ENCODE results near the gene NUDT6.
"Not testable (repeated sequence)": the region's sequence is repeated elsewhere in the genome, so short reads cannot be mapped to it uniquely, and the experiment has no call there.

NUDT6 gene

GRCh38 chr4:122875949-122876348 is 46.4 kb downstream of the NUDT6 start:
- no peak for DNase-seq (ENCODE audit: low read depth in 2 of 2)

- DNase-seq (ENCODE audit: low read depth in 2 of 2): no peak
Observed at GRCh38 chr4:122873821-122874593, 48.4 kb downstream of the NUDT6 start.

GRCh38 chr4:122873146-122873545 is 49.3 kb downstream of the NUDT6 start:
- DNase-seq (ENCODE audit: low read depth in 2 of 2): no peak

- DNase-seq (ENCODE audit: low read depth in 2 of 2): not testable (repeated sequence)
Observed at GRCh38 chr4:122868235-122868634, 54.2 kb downstream of the NUDT6 start.

GRCh38 chr4:122865425-122865824 is 57.0 kb downstream of the NUDT6 start:
- DNase-seq (ENCODE audit: low read depth in 2 of 2): no peak

GRCh38 chr4:122863639-122864038 is 58.8 kb downstream of the NUDT6 start:
- no peak for DNase-seq (ENCODE audit: low read depth in 2 of 2)

GRCh38 chr4:122861172-122861943 is 61.0 kb downstream of the NUDT6 start:
- no peak for DNase-seq (ENCODE audit: low read depth in 2 of 2)

GRCh38 chr4:122858705-122859104 is 63.7 kb downstream of the NUDT6 start:
- DNase-seq (ENCODE audit: low read depth in 2 of 2): no peak

GRCh38 chr4:122857160-122857559 is 65.2 kb downstream of the NUDT6 start:
- DNase-seq (ENCODE audit: low read depth in 2 of 2): no peak

- DNase-seq (ENCODE audit: low read depth in 2 of 2): no peak
Observed at GRCh38 chr4:122855353-122855890, 67.0 kb downstream of the NUDT6 start.

- DNase-seq (ENCODE audit: low read depth in 2 of 2): no peak
Observed at GRCh38 chr4:122854447-122855352, 67.7 kb downstream of the NUDT6 start.

GRCh38 chr4:122851568-122851967 is 70.8 kb downstream of the NUDT6 start:
- DNase-seq (ENCODE audit: low read depth in 2 of 2): no peak

GRCh38 chr4:122849789-122850188 is 72.6 kb downstream of the NUDT6 start:
- DNase-seq (ENCODE audit: low read depth in 2 of 2): not testable (repeated sequence)

GRCh38 chr4:122847931-122848330 is 74.5 kb downstream of the NUDT6 start:
- no peak for DNase-seq (ENCODE audit: low read depth in 2 of 2)

- DNase-seq (ENCODE audit: low read depth in 2 of 2): no peak
Observed at GRCh38 chr4:122845760-122846159, 76.6 kb downstream of the NUDT6 start.

- DNase-seq (ENCODE audit: low read depth in 2 of 2): no peak
Observed at GRCh38 chr4:122845066-122845465, 77.3 kb downstream of the NUDT6 start.

- DNase-seq (ENCODE audit: low read depth in 2 of 2): not testable (repeated sequence)
Observed at GRCh38 chr4:122844391-122844790, 78.0 kb downstream of the NUDT6 start.

- DNase-seq (ENCODE audit: low read depth in 2 of 2): no peak
Observed at GRCh38 chr4:122842984-122843531, 79.3 kb downstream of the NUDT6 start.
